ENCODE results near the gene CHML.

The CHML gene

GRCh38 chr1:241637604-241638003, 2.6 kb downstream of the CHML start:
- no peaks in the 10 kb centered on the region for H3F3A ChIP-seq (ENCODE audit: low read depth)
- no peak for TF ChIP-seq CTCF (conservative IDR thresholded peaks at IDR 0.05; ENCODE audit: low read length)
- no peak for TF ChIP-seq EZH2phosphoT487 (IDR thresholded peaks at IDR 0.05; ENCODE audit: borderline replicate concordance)
- H3K9me3 ChIP-seq (ENCODE audit: insufficient read depth, low read depth, low read length) = no peaks in the 10 kb centered on the region
- no peaks in the 10 kb centered on the region for H4K20me1 ChIP-seq (ENCODE audit: insufficient read depth, low read length, poor library complexity, severe bottlenecking)
- H3K9ac ChIP-seq (ENCODE audit: low read depth, low read length, poor library complexity, severe bottlenecking) = no peak overlapping the region
- peak overlapping the region; percentile 73 for H3K4me3 ChIP-seq (ENCODE audit: low read length, poor library complexity, severe bottlenecking)
- H3K4me1 ChIP-seq (ENCODE audit: insufficient read depth, low read length, poor library complexity, severe bottlenecking) = peaks cover 13% of the 10 kb centered on the region
- no peaks in the 10 kb centered on the region for H3K36me3 ChIP-seq (ENCODE audit: insufficient read depth, low read length)
- H3K9me2 ChIP-seq (replicated peaks; ENCODE audit: low read depth, low read length) = no peaks in the 10 kb centered on the region
- no peak overlapping the region for H2AFZ ChIP-seq (ENCODE audit: low read length)
- peak overlapping the region; percentile 62 for H3K4me2 ChIP-seq (ENCODE audit: low read depth, low read length, poor library complexity, severe bottlenecking)
- peaks cover 16% of the 10 kb centered on the region; the same call in 1 of the 2 replicates for H3K79me2 ChIP-seq (ENCODE audit: insufficient read depth, low read length)
- H3K27me3 ChIP-seq (ENCODE audit: insufficient read depth, low read length, poor library complexity, severe bottlenecking) = no peaks in the 10 kb centered on the region

GRCh38 chr1:241637046-241637590, 3.1 kb downstream of the CHML start:
- Histone ChIP-seq H3K9me2 (replicated peaks; ENCODE audit: low read depth, low read length) (no peaks in the 10 kb centered on the region), H4K20me1 (ENCODE audit: insufficient read depth, low read length, poor library complexity, severe bottlenecking) (no peaks in the 10 kb centered on the region), H3K79me2 (ENCODE audit: insufficient read depth, low read length) (peaks cover 16% of the 10 kb centered on the region; the same call in 1 of the 2 replicates), H3K9me3 (ENCODE audit: insufficient read depth, low read depth, low read length) (no peaks in the 10 kb centered on the region), H3K9ac (ENCODE audit: low read depth, low read length, poor library complexity, severe bottlenecking) (no peak overlapping the region), H3K4me2 (ENCODE audit: low read depth, low read length, poor library complexity, severe bottlenecking) (peak overlapping the region; percentile 62), H3F3A (ENCODE audit: low read depth) (no peaks in the 10 kb centered on the region), H3K4me1 (ENCODE audit: insufficient read depth, low read length, poor library complexity, severe bottlenecking) (peaks cover 13% of the 10 kb centered on the region), H3K27me3 (ENCODE audit: insufficient read depth, low read length, poor library complexity, severe bottlenecking) (no peaks in the 10 kb centered on the region), H3K36me3 (ENCODE audit: insufficient read depth, low read length) (no peaks in the 10 kb centered on the region), H2AFZ (ENCODE audit: low read length) (no peak overlapping the region), H3K4me3 (ENCODE audit: low read length, poor library complexity, severe bottlenecking) (peak overlapping the region; percentile 73)
- TF ChIP-seq CTCF (conservative IDR thresholded peaks at IDR 0.05; ENCODE audit: low read length) (no peak), EZH2phosphoT487 (IDR thresholded peaks at IDR 0.05; ENCODE audit: borderline replicate concordance) (no peak)

GRCh38 chr1:241636291-241636690, 3.9 kb downstream of the CHML start:
- Histone ChIP-seq H3K36me3 (ENCODE audit: insufficient read depth, low read length) (no peaks in the 10 kb centered on the region), H3K79me2 (ENCODE audit: insufficient read depth, low read length) (peaks cover 16% of the 10 kb centered on the region; the same call in 1 of the 2 replicates), H3K9me2 (replicated peaks; ENCODE audit: low read depth, low read length) (no peaks in the 10 kb centered on the region), H3K4me3 (ENCODE audit: low read length, poor library complexity, severe bottlenecking) (peak overlapping the region; percentile 7), H3K27me3 (ENCODE audit: insufficient read depth, low read length, poor library complexity, severe bottlenecking) (no peaks in the 10 kb centered on the region), H4K20me1 (ENCODE audit: insufficient read depth, low read length, poor library complexity, severe bottlenecking) (no peaks in the 10 kb centered on the region), H3F3A (ENCODE audit: low read depth) (no peaks in the 10 kb centered on the region), H3K4me2 (ENCODE audit: low read depth, low read length, poor library complexity, severe bottlenecking) (peak overlapping the region; percentile 62), H3K9me3 (ENCODE audit: insufficient read depth, low read depth, low read length) (no peaks in the 10 kb centered on the region), H3K4me1 (ENCODE audit: insufficient read depth, low read length, poor library complexity, severe bottlenecking) (peaks cover 13% of the 10 kb centered on the region), H2AFZ (ENCODE audit: low read length) (no peak overlapping the region), H3K9ac (ENCODE audit: low read depth, low read length, poor library complexity, severe bottlenecking) (no peak overlapping the region)
- TF ChIP-seq CTCF (conservative IDR thresholded peaks at IDR 0.05; ENCODE audit: low read length) (no peak), EZH2phosphoT487 (IDR thresholded peaks at IDR 0.05; ENCODE audit: borderline replicate concordance) (no peak)
